A549 (cell line): ENCODE data around the gene GOLGA8S. TPM values are rescaled to one million over a fixed set of nuclear protein-coding genes. Genes with fewer than 3 reads are reported as not detected.
A peak's percentile ranks its signal among the peaks of the same experiment; 100 is the strongest.
"Not testable (repeated sequence)": the region's sequence is repeated elsewhere in the genome, so short reads cannot be mapped to it uniquely, and the experiment has no call there.

Experiments used
- ATAC-seq, 2 experiments: fragments of 200-7000 bp in 1 of 2; fragments of >200 bp in 1 of 2; cut with Nextera tagmentation in 1 of 2; cut with Tn5 transposase in 1 of 2; 3 replicates each; pipeline versions ENCODE4 v1.8.0 to v1.9.1; 2018 to 2020; ENCODE audit warnings: mild to moderate bottlenecking in 1 of 2, moderate library complexity in 1 of 2
- CTCF ChIA-PET: fragments of 300-600 bp; sonication (Branson Sonifier 250); formaldehyde crosslinking; extraction: SDS; loops from one replicate; lab custom pipeline; 2021; ENCODE audit warnings: antibody characterized with exemption, inconsistent platforms; lab: Yijun Ruan, JAX
- POLR2A ChIA-PET: fragments of 350-600 bp; formaldehyde crosslinking; extraction: SDS; loops from one replicate; lab custom pipeline; 2021; ENCODE audit warnings: antibody characterized with exemption, inconsistent platforms; lab: Yijun Ruan, JAX
- DNase-seq, 2 experiments: peaks; one replicate each; pipeline versions ENCODE4 v3.0.0 to v3.0.0-alpha.2; 2011 to 2016; ENCODE audit warnings: low read depth in 1 of 2, low spot score in 1 of 2
- FAIRE-seq: peaks from 2 replicates; lab custom pipeline; 2011; peaks lifted over from hg19 to GRCh38; lab: Jason Lieb, UNC
- H3K27ac ChIP-seq, 2 experiments: fragments of >200 bp; sonication (Bioruptor Twin); formaldehyde crosslinking; 3 replicates each; pipeline ENCODE4 v1.5.1; 2016 to 2017
- H3K4me1 ChIP-seq: fragments of >200 bp; sonication (Bioruptor Twin); formaldehyde crosslinking; 3 replicates; pipeline ENCODE4 v1.6.1; 2016
- H3K4me2 ChIP-seq: fragments of >200 bp; sonication (Bioruptor Twin); formaldehyde crosslinking; 3 replicates; pipeline ENCODE4 v1.6.1; 2016
- H3K4me3 ChIP-seq: fragments of >200 bp; sonication (Bioruptor Twin); formaldehyde crosslinking; 3 replicates; pipeline ENCODE4 v1.5.1; 2016
- H3K9me3 ChIP-seq: fragments of >200 bp; sonication (Bioruptor Twin); formaldehyde crosslinking; 3 replicates; pipeline ENCODE4 v1.6.1; 2016
- ATOH8 ChIP-seq: fragments of 250-450 bp; sonication (Bioruptor Pico); IDR thresholded peaks from 2 replicates; pipeline ENCODE4 v1.5.0; 2020; ENCODE audit warnings: low read depth, mild to moderate bottlenecking, moderate library complexity
- BCL3 ChIP-seq: fragments of >200 bp; sonication (Bioruptor Twin); formaldehyde crosslinking; IDR thresholded peaks from 3 replicates; pipeline ENCODE4 v1.6.1; 2016
- BHLHE40 ChIP-seq: IDR thresholded peaks from 2 replicates; pipeline ENCODE4 v1.6.1; 2012; ENCODE audit warnings: low read depth, low read length, inconsistent platforms
- CBX8 ChIP-seq: fragments of 200-600 bp; sonication (generic); IDR thresholded peaks from 2 replicates; pipeline ENCODE4 v1.6.1; 2016
- CEBPB ChIP-seq, 2 experiments: fragments of >200 bp in 1 of 2; sonication (Bioruptor Twin) in 1 of 2; formaldehyde crosslinking in 1 of 2; IDR thresholded peaks; 2 replicates each; pipeline ENCODE4 v1.6.1; 2012 to 2016
- EHF ChIP-seq: fragments of 250-450 bp; sonication (Bioruptor Pico); IDR thresholded peaks from 2 replicates; pipeline ENCODE4 v1.5.0; 2020; ENCODE audit warnings: mild to moderate bottlenecking
- FOSB ChIP-seq: fragments of 250-450 bp; sonication (Bioruptor Pico); IDR thresholded peaks from 2 replicates; pipeline ENCODE4 v1.5.0; 2020; ENCODE audit warnings: mild to moderate bottlenecking, moderate library complexity
- HES2 ChIP-seq: fragments of >200 bp; sonication (Bioruptor Twin); formaldehyde crosslinking; IDR thresholded peaks from 2 replicates; pipeline ENCODE4 v1.6.1; 2016
- HOXA7 ChIP-seq: fragments of 250-450 bp; sonication (Bioruptor Pico); IDR thresholded peaks from 2 replicates; pipeline ENCODE4 v1.5.0; 2020; ENCODE audit warnings: mild to moderate bottlenecking, moderate library complexity
- HOXB5 ChIP-seq: fragments of 250-450 bp; sonication (Bioruptor Pico); IDR thresholded peaks from 2 replicates; pipeline ENCODE4 v1.5.0; 2020; ENCODE audit warnings: mild to moderate bottlenecking, moderate library complexity
- JUNB ChIP-seq: fragments of >200 bp; sonication (Bioruptor Twin); formaldehyde crosslinking; IDR thresholded peaks from 2 replicates; pipeline ENCODE4 v1.6.1; 2016
- KDM1A ChIP-seq: fragments of 200-600 bp; sonication (generic); IDR thresholded peaks from 2 replicates; pipeline ENCODE4 v1.6.1; 2016; ENCODE audit warnings: low read depth, mild to moderate bottlenecking
- MAX ChIP-seq: IDR thresholded peaks from 2 replicates; pipeline ENCODE4 v1.6.1; 2012
- NR3C1 ChIP-seq: fragments of >200 bp; sonication (Bioruptor Twin); formaldehyde crosslinking; IDR thresholded peaks from 3 replicates; pipeline ENCODE4 v1.6.1; 2017
- POLR2A ChIP-seq: IDR thresholded peaks from 2 replicates; pipeline ENCODE4 v1.6.1; 2012; ENCODE audit warnings: mild to moderate bottlenecking, low read length
- ZNF302 ChIP-seq: fragments of 250-450 bp; sonication (Bioruptor Pico); IDR thresholded peaks from 2 replicates; pipeline ENCODE4 v1.9.0; 2021; ENCODE audit warnings: inconsistent platforms, mild to moderate bottlenecking, moderate library complexity
- WGBS: methylation state at CpG from one replicate; pipeline ENCODE4 v1.1.6; 2017; ENCODE audit errors: missing lambda C conversion rate; 5-methylcytosine and 5-hydroxymethylcytosine counted together
- polyA plus RNA-seq, 4 experiments: library from polyadenylated mRNA; depleted of rRNA in 3 of 4; stranded (reverse); fragments of >200 nt; fragmentation: RNase III in 1 of 4; extraction: RNeasy Plus Mini Kit Qiagen cat#74134 plus additional on column Dnase treatment in 1 of 4; gene quantifications; 2 replicates in 3 of 4; 3 replicates in 1 of 4; pipeline ENCODE4 v1.2.3, GENCODE V29; 2011 to 2017

The GOLGA8S gene
- polyA plus RNA-seq, 2 of the 4 experiments (the other 2 are of a cell fraction) = 0.35 to 0.90 TPM

- no peaks in the 10 kb centered on the region for H3K4me1 ChIP-seq
- no peak overlapping the region for H3K4me3 ChIP-seq
- H3K4me2 ChIP-seq = no peak overlapping the region
- ATAC-seq (no peak), FAIRE-seq (no peak), DNase-seq (no peak)
- WGBS = 90% methylated on average over 15 of the region's 15 CpGs
- no peaks in the 10 kb centered on the region for H3K9me3 ChIP-seq
- TF ChIP-seq NR3C1 (no peak), JUNB (no peak), CEBPB (IDR thresholded peaks at IDR 0.05) (no peak), HOXA7 (CRISPR knock-in tag) (no peak), HOXB5 (CRISPR knock-in tag) (no peak), KDM1A (no peak), POLR2A (no peak), BHLHE40 (no peak), EHF (no peak)
- ChIA-PET POLR2A (no interaction called here), CTCF (no interaction called here)
- H3K27ac ChIP-seq = no peak overlapping the region
Measured at GRCh38 chr15:23372284-23372683, 17.7 kb downstream of the GOLGA8S start.

GRCh38 chr15:23372891-23373600, 18.5 kb downstream of the GOLGA8S start:
- H3K27ac ChIP-seq, POLR2A ChIA-PET, H3K4me1 ChIP-seq, ATAC-seq, DNase-seq, FAIRE-seq, H3K4me3 ChIP-seq, H3K9me3 ChIP-seq, H3K4me2 ChIP-seq: not testable (repeated sequence)
- CTCF ChIA-PET = interaction anchor here (0.6 kb wide), 1 partner anchor 236 kb away, joined by 3 read pairs; no protein-coding TSS in a partner anchor
- 95% methylated on average over 40 of the region's 40 CpGs for WGBS

- WGBS = 83% methylated on average over 11 of the region's 11 CpGs
- POLR2A ChIA-PET, CTCF ChIA-PET, DNase-seq, H3K4me2 ChIP-seq, H3K4me3 ChIP-seq, H3K27ac ChIP-seq, H3K9me3 ChIP-seq, H3K4me1 ChIP-seq, ATAC-seq, FAIRE-seq: not testable (repeated sequence)
Measured at GRCh38 chr15:23374226-23374625, 19.7 kb downstream of the GOLGA8S start.

GRCh38 chr15:23378946-23379345, 24.4 kb downstream of the GOLGA8S start:
- CTCF ChIA-PET, DNase-seq, H3K27ac ChIP-seq, H3K4me1 ChIP-seq, FAIRE-seq, POLR2A ChIA-PET, ATAC-seq, H3K9me3 ChIP-seq, H3K4me2 ChIP-seq, H3K4me3 ChIP-seq: not testable (repeated sequence)
- WGBS = 84% methylated on average over 13 of the region's 13 CpGs

- 27% methylated on average over 4 of the region's 4 CpGs for WGBS
Measured at GRCh38 chr15:23380700-23381099, 26.2 kb downstream of the GOLGA8S start.

GRCh38 chr15:23381192-23381591, 26.6 kb downstream of the GOLGA8S start:
- H3K4me2 ChIP-seq, CTCF ChIA-PET, FAIRE-seq, H3K27ac ChIP-seq, H3K4me3 ChIP-seq, H3K4me1 ChIP-seq, DNase-seq, H3K9me3 ChIP-seq, POLR2A ChIA-PET: not testable (repeated sequence)
- ATAC-seq = peak in 1 of 2 experiments; percentile 45; a peak in 2 of 6 replicates
- 55% methylated on average over 7 of the region's 7 CpGs for WGBS

More at GRCh38 chr15:23380700-23381099, 26.2 kb downstream of the GOLGA8S start:
- H3K4me1 ChIP-seq, DNase-seq, H3K9me3 ChIP-seq, H3K4me3 ChIP-seq, H3K27ac ChIP-seq, POLR2A ChIA-PET, FAIRE-seq, CTCF ChIA-PET, H3K4me2 ChIP-seq: not testable (repeated sequence)
- ATAC-seq = peak in 1 of 2 experiments; percentile 56; a peak in 3 of 6 replicates

GRCh38 chr15:23384371-23384770, 29.8 kb downstream of the GOLGA8S start:
- FAIRE-seq (peak; percentile 56), DNase-seq (no peak), ATAC-seq (no peak)
- TF ChIP-seq HOXA7 (CRISPR knock-in tag) (no peak), ZNF302 (CRISPR knock-in tag) (no peak), ATOH8 (CRISPR knock-in tag) (no peak), MAX (no peak), HOXB5 (CRISPR knock-in tag) (no peak), FOSB (CRISPR knock-in tag) (no peak), BCL3 (no peak), JUNB (no peak), HES2 (no peak), CBX8 (no peak)
- CTCF ChIA-PET = interaction anchor here (1.0 kb wide), 1 partner anchor 83 kb away, joined by 3 read pairs; no protein-coding TSS in a partner anchor
- no peaks in the 10 kb centered on the region for H3K9me3 ChIP-seq
- H3K4me2 ChIP-seq = no peak overlapping the region
- POLR2A ChIA-PET = no interaction called here
- no peaks in the 10 kb centered on the region for H3K4me1 ChIP-seq
- H3K27ac ChIP-seq = no peak overlapping the region
- no peak overlapping the region for H3K4me3 ChIP-seq
